Activated T-cell treated with anti-CD3 and anti-CD28 coated beads, Interleukin-2, amount 50 U/mL, for 4 hours (primary cell): ENCODE results near the gene TNFRSF21. TPM values are rescaled to one million over a fixed set of nuclear protein-coding genes. Genes with fewer than 3 reads are reported as not detected.
"Not testable (repeated sequence)": the region's sequence is repeated elsewhere in the genome, so short reads cannot be mapped to it uniquely, and the experiment has no call there.

Source experiments
- ATAC-seq, 2 donors: fragments of 200-7000 bp; cut with Tn5 transposase; one replicate each; pipeline ENCODE4 v1.10.0; 2021
- DNase-seq: peaks from one replicate; pipeline ENCODE4 v3.0.0-alpha.2; 2020
- H3K27me3 Mint-ChIP-seq: one replicate; pipeline ENCODE4 v1.8.0; 2021; ENCODE audit warnings: low read depth, mixed read lengths
- H3K36me3 Mint-ChIP-seq: one replicate; pipeline ENCODE4 v1.8.0; 2022; ENCODE audit warnings: mixed read lengths; ENCODE audit not compliant: insufficient read depth
- H3K4me1 Mint-ChIP-seq: one replicate; pipeline ENCODE4 v1.8.0; 2021; ENCODE audit warnings: low read depth, mixed read lengths
- H3K4me3 Mint-ChIP-seq: one replicate; pipeline ENCODE4 v1.8.0; 2021; ENCODE audit warnings: mild to moderate bottlenecking, moderate library complexity, mixed read lengths
- H3K9me3 Mint-ChIP-seq: one replicate; pipeline ENCODE4 v1.8.0; 2021; ENCODE audit warnings: mixed read lengths
- total RNA-seq, 3 donors: library from RNA; stranded (reverse); gene quantifications; one replicate each; pipeline ENCODE4 v1.2.1, GENCODE V29; 2021

TNFRSF21 gene
- total RNA-seq, 3 donors from 2014 or later: 3.1 to 4.9 (median 4.8) TPM

- Mint-ChIP-seq H3K27me3 (peaks cover 2% of the 10 kb centered on the region), H3K9me3 (no peaks in the 10 kb centered on the region), H3K4me3 (no peak overlapping the region), H3K36me3 (no peaks in the 10 kb centered on the region), H3K4me1 (no peaks in the 10 kb centered on the region)
- DNase-seq (no peak), ATAC-seq (no peak)
Observed at GRCh38 chr6:47342824-47343223, 33.1 kb upstream of the TNFRSF21 start.

- Mint-ChIP-seq H3K9me3 (no peaks in the 10 kb centered on the region), H3K27me3 (no peaks in the 10 kb centered on the region), H3K4me1 (no peaks in the 10 kb centered on the region), H3K4me3 (no peak overlapping the region), H3K36me3 (no peaks in the 10 kb centered on the region)
- ATAC-seq (no peak), DNase-seq (no peak)
Observed at GRCh38 chr6:47337519-47337918, 27.8 kb upstream of the TNFRSF21 start.

DNA sequence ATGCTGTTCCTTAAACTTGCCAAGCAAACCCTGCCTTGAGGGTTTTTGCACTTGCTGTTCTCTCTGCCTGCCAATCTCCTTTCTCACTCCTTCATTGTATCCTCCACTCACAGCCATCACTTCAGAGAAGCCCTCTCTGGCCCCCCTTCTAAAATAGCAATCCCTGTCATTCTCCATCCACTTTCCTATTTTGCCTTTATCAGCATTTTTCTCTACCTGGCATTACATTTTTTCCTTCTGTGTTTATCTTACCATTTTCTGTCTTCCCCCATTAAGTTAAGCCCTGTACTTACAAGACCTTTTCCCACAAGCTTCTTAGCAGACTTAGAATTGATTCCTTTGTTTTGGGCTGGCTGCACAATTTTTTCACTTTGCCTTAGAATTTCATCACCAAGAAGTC is 26.6 kb upstream of the TNFRSF21 start:
- ATAC-seq (no peak), DNase-seq (no peak)
- H3K4me1 Mint-ChIP-seq: no peaks in the 10 kb centered on the region
- no peaks in the 10 kb centered on the region for H3K27me3 Mint-ChIP-seq
- no peaks in the 10 kb centered on the region for H3K36me3 Mint-ChIP-seq
- H3K9me3 Mint-ChIP-seq: no peaks in the 10 kb centered on the region
- no peak overlapping the region for H3K4me3 Mint-ChIP-seq

- Mint-ChIP-seq H3K27me3 (no peaks in the 10 kb centered on the region), H3K4me3 (no peak overlapping the region), H3K36me3 (no peaks in the 10 kb centered on the region), H3K9me3 (no peaks in the 10 kb centered on the region), H3K4me1 (no peaks in the 10 kb centered on the region)
- DNase-seq (no peak), ATAC-seq (no peak)
Observed at GRCh38 chr6:47335466-47335865, 25.8 kb upstream of the TNFRSF21 start.

- ATAC-seq (no peak), DNase-seq (no peak)
- Mint-ChIP-seq H3K36me3 (no peaks in the 10 kb centered on the region), H3K4me1 (no peaks in the 10 kb centered on the region), H3K4me3 (no peak overlapping the region), H3K9me3 (no peaks in the 10 kb centered on the region), H3K27me3 (peaks cover 4% of the 10 kb centered on the region)
Observed at GRCh38 chr6:47334334-47334733, 24.6 kb upstream of the TNFRSF21 start.

DNA sequence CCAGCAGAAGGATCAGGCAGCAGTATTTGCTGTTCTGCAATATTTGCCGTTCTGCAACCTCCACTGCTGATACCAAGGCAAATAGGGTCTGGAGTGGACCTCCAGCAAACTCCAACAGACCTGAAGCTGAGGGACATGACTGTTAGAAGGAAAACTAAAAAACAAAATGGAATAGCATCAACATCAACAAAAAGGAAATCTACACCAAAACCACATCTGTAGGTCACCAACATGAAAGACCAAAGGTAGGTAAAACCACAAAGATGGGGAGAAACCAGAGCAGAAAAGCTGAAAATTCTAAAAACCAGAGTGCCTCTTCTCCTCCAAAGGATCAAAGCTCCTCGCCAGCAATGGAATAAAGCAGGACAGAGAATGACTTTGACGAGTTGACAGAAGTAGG is 18.9 kb upstream of the TNFRSF21 start:
- H3K4me1 Mint-ChIP-seq, H3K4me3 Mint-ChIP-seq, ATAC-seq, DNase-seq, H3K9me3 Mint-ChIP-seq, H3K36me3 Mint-ChIP-seq, H3K27me3 Mint-ChIP-seq: not testable (repeated sequence)

- ATAC-seq, H3K4me3 Mint-ChIP-seq, H3K9me3 Mint-ChIP-seq, DNase-seq, H3K4me1 Mint-ChIP-seq, H3K36me3 Mint-ChIP-seq: not testable (repeated sequence)
- peaks cover 11% of the 10 kb centered on the region for H3K27me3 Mint-ChIP-seq
Observed at GRCh38 chr6:47328139-47328538, 18.4 kb upstream of the TNFRSF21 start.

- Mint-ChIP-seq H3K4me3 (no peak overlapping the region), H3K27me3 (peaks cover 20% of the 10 kb centered on the region)
Observed at GRCh38 chr6:47323887-47324286, 14.2 kb upstream of the TNFRSF21 start.

GRCh38 chr6:47323321-47323720 is 13.6 kb upstream of the TNFRSF21 start:
- Mint-ChIP-seq H3K9me3 (no peaks in the 10 kb centered on the region), H3K27me3 (peaks cover 20% of the 10 kb centered on the region), H3K36me3 (no peaks in the 10 kb centered on the region), H3K4me1 (peaks cover 4% of the 10 kb centered on the region), H3K4me3 (no peak overlapping the region)
- ATAC-seq (no peak), DNase-seq (no peak)

More at GRCh38 chr6:47323887-47324286, 14.2 kb upstream of the TNFRSF21 start:
- Mint-ChIP-seq H3K9me3 (no peaks in the 10 kb centered on the region), H3K4me1 (peaks cover 7% of the 10 kb centered on the region), H3K36me3 (no peaks in the 10 kb centered on the region)
- ATAC-seq (no peak), DNase-seq (no peak)

GRCh38 chr6:47321577-47321976 is 11.9 kb upstream of the TNFRSF21 start:
- no peaks in the 10 kb centered on the region for H3K36me3 Mint-ChIP-seq
- no peak overlapping the region for H3K4me3 Mint-ChIP-seq
- no peak for DNase-seq
- H3K4me1 Mint-ChIP-seq: peaks cover 3% of the 10 kb centered on the region
- peaks cover 32% of the 10 kb centered on the region for H3K27me3 Mint-ChIP-seq
- H3K9me3 Mint-ChIP-seq: no peaks in the 10 kb centered on the region
- no peak for ATAC-seq

GRCh38 chr6:47319867-47320266 is 10.2 kb upstream of the TNFRSF21 start:
- H3K4me1 Mint-ChIP-seq: peaks cover 3% of the 10 kb centered on the region
- DNase-seq: no peak
- H3K4me3 Mint-ChIP-seq: no peak overlapping the region
- H3K27me3 Mint-ChIP-seq: peaks cover 36% of the 10 kb centered on the region
- H3K9me3 Mint-ChIP-seq: no peaks in the 10 kb centered on the region
- ATAC-seq: no peak
- H3K36me3 Mint-ChIP-seq: no peaks in the 10 kb centered on the region

- DNase-seq (no peak), ATAC-seq (no peak)
- H3K36me3 Mint-ChIP-seq: no peaks in the 10 kb centered on the region
- H3K4me3 Mint-ChIP-seq: no peak overlapping the region
- H3K9me3 Mint-ChIP-seq: no peaks in the 10 kb centered on the region
- peaks cover 41% of the 10 kb centered on the region for H3K27me3 Mint-ChIP-seq
- peaks cover 3% of the 10 kb centered on the region for H3K4me1 Mint-ChIP-seq
Observed at GRCh38 chr6:47319382-47319781, 9.7 kb upstream of the TNFRSF21 start.

DNA sequence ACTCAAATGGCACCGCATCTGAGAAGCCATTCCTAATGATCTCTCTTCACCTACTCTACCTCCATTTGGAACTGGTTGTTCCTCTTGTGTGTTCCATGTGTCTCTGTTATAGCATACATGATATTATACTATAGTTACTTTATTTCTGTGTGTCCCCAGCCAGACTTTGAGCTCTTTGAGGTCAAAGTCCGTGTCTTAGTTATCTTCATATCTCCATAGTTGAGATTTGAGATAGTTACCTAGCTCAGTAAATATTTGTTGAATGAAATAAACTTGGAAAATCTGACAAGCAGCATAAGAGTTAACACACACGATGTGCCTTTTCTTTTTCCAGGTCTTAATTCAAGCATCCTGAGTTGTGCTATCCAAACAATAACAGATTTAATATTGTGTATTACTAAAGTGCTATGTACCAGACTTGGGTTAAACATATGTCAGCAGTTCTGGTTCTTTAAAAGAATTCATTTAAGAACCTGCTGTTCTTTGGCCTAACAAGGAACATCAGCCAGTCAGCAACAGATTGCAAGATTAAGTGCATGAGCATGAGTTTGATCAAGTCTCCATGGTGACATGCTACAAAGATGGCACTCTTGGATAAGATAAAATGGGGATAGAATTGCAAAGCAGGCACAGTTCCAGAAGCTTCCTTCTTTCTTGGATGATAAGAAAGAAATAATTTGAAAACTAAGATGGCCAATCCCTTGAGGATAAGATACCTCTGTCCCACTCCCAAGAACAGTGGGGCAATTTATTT is 8.7 kb upstream of the TNFRSF21 start:
- H3K4me3 Mint-ChIP-seq: no peak overlapping the region
- peaks cover 35% of the 10 kb centered on the region for H3K27me3 Mint-ChIP-seq
- DNase-seq: no peak
- H3K9me3 Mint-ChIP-seq: no peaks in the 10 kb centered on the region
- H3K36me3 Mint-ChIP-seq: no peaks in the 10 kb centered on the region
- peaks cover 3% of the 10 kb centered on the region for H3K4me1 Mint-ChIP-seq
- ATAC-seq: no peak

GRCh38 chr6:47315181-47315580 is 5.5 kb upstream of the TNFRSF21 start:
- not testable (repeated sequence) for H3K4me3 Mint-ChIP-seq, ATAC-seq

DNA sequence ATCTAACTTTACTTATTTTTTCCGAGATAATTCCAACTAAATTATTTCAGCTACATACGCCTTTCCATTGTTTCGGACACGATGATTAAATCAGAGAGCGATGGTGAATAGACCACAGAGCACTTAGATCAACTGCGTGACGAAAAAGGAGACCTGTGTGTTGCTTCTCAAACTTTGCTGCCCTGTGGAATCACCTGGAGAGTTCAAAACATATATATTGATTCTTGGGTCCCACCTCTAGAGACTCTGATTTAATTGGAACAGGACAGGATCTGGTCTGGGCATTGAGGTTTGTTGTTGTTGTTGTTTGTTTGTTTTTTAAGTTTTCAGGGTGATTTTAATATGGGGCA is 401 bp upstream of the TNFRSF21 start:
- Mint-ChIP-seq H3K4me1 (peaks cover 10% of the 10 kb centered on the region), H3K9me3 (no peaks in the 10 kb centered on the region), H3K4me3 (peak overlapping the region; percentile 72), H3K36me3 (no peaks in the 10 kb centered on the region), H3K27me3 (peaks cover 48% of the 10 kb centered on the region)
- no peak for DNase-seq
- peak in 1 of 2 donors; percentile 2 for ATAC-seq

More at GRCh38 chr6:47315181-47315580, 5.5 kb upstream of the TNFRSF21 start:
- H3K36me3 Mint-ChIP-seq, H3K9me3 Mint-ChIP-seq, DNase-seq, H3K4me1 Mint-ChIP-seq: not testable (repeated sequence)
- H3K27me3 Mint-ChIP-seq: peaks cover 37% of the 10 kb centered on the region
